Measurements from ENCODE around the gene PLD3.

The PLD3 gene

GRCh38 chr19:40360020-40360707 lies 11.7 kb downstream of the PLD3 start:
- no peak for TF ChIP-seq CTCF (IDR thresholded peaks at IDR 0.05; ENCODE audit: control extremely low read depth, extremely low read depth, low read depth, missing control alignments)
- ChIA-PET POLR2A (no interaction called here), CTCF (interaction anchor here (1.6 kb wide), 1 partner anchor 61 kb away, joined by 4 read pairs; no protein-coding TSS in a partner anchor)
- DNase-seq (ENCODE audit: extremely low spot score) = no peak

- POLR2A ChIA-PET = no interaction called here
- TF ChIP-seq CTCF (IDR thresholded peaks at IDR 0.05; ENCODE audit: control extremely low read depth, extremely low read depth, low read depth, missing control alignments) = no peak
- CTCF ChIA-PET = no interaction called here
- DNase-seq (ENCODE audit: extremely low spot score) = no peak
These were observed 12.3 kb downstream of the PLD3 start for GRCh38 chr19:40360708-40361241.

GRCh38 chr19:40362160-40362559 lies 13.7 kb downstream of the PLD3 start:
- POLR2A ChIA-PET = interaction anchor here (0.6 kb wide), 1 partner anchor 9 kb away, joined by 3 read pairs; no protein-coding TSS in a partner anchor
- no peak for TF ChIP-seq CTCF (IDR thresholded peaks at IDR 0.05; ENCODE audit: control extremely low read depth, extremely low read depth, low read depth, missing control alignments)
- no peak for DNase-seq (ENCODE audit: extremely low spot score)
- CTCF ChIA-PET = no interaction called here

- no peak for TF ChIP-seq CTCF (IDR thresholded peaks at IDR 0.05; ENCODE audit: control extremely low read depth, extremely low read depth, low read depth, missing control alignments)
- ChIA-PET POLR2A (no interaction called here), CTCF (no interaction called here)
- no peak for DNase-seq (ENCODE audit: extremely low spot score)
These were observed 14.6 kb downstream of the PLD3 start for GRCh38 chr19:40363069-40363468.

- CTCF ChIA-PET = interaction anchor here (1.0 to 1.8 kb wide), 2 partner anchors 9 to 15 kb away, joined by 3 to 7 read pairs; no protein-coding TSS in a partner anchor
- DNase-seq (ENCODE audit: extremely low spot score) = no peak
- no peak for TF ChIP-seq CTCF (IDR thresholded peaks at IDR 0.05; ENCODE audit: control extremely low read depth, extremely low read depth, low read depth, missing control alignments)
- POLR2A ChIA-PET = interaction anchor here (0.6 to 1.6 kb wide), 3 partner anchors 8 to 917 kb away, joined by 3 to 5 read pairs (median 5); no protein-coding TSS in a partner anchor
These were observed 16.5 kb downstream of the PLD3 start for GRCh38 chr19:40365010-40365409.

- DNase-seq (ENCODE audit: extremely low spot score) = peak; percentile 93
- CTCF ChIA-PET = interaction anchor here (1.0 to 1.8 kb wide), 6 partner anchors 10 to 269 kb away, joined by 3 to 7 read pairs (median 3); no protein-coding TSS in a partner anchor
- TF ChIP-seq CTCF (IDR thresholded peaks at IDR 0.05; ENCODE audit: control extremely low read depth, extremely low read depth, low read depth, missing control alignments) = no peak
- POLR2A ChIA-PET = interaction anchor here (1.6 kb wide), 1 partner anchor 9 kb away, joined by 5 read pairs; no protein-coding TSS in a partner anchor
These were observed 17.3 kb downstream of the PLD3 start for GRCh38 chr19:40365613-40366401.
